ENCODE measurements around the gene NCOA1.
A peak's percentile ranks its signal among the peaks of the same experiment; 100 is the strongest.
"Not testable (repeated sequence)": the region's sequence is repeated elsewhere in the genome, so short reads cannot be mapped to it uniquely, and the experiment has no call there.

NCOA1 gene

GRCh38 chr2:24474053-24474452, 17.0 kb upstream of the NCOA1 start:
- DNase-seq (ENCODE audit: low read depth, low spot score) = no peak

GRCh38 chr2:24477229-24477628, 13.8 kb upstream of the NCOA1 start:
- DNase-seq (ENCODE audit: low read depth, low spot score) = peak; percentile 23

GRCh38 chr2:24478243-24478642, 12.8 kb upstream of the NCOA1 start:
- DNase-seq (ENCODE audit: low read depth, low spot score) = no peak

GRCh38 chr2:24480245-24480644, 10.8 kb upstream of the NCOA1 start:
- no peak for DNase-seq (ENCODE audit: low read depth, low spot score)

- DNase-seq (ENCODE audit: low read depth, low spot score) = no peak
These were observed 8.6 kb upstream of the NCOA1 start for GRCh38 chr2:24482251-24482971.

- no peak for DNase-seq (ENCODE audit: low read depth, low spot score)
These were observed 8.1 kb upstream of the NCOA1 start for GRCh38 chr2:24482972-24483300.

GRCh38 chr2:24484677-24485076, 6.4 kb upstream of the NCOA1 start:
- not testable (repeated sequence) for DNase-seq (ENCODE audit: low read depth, low spot score)

GRCh38 chr2:24485197-24485596, 5.9 kb upstream of the NCOA1 start:
- DNase-seq (ENCODE audit: low read depth, low spot score) = no peak

GRCh38 chr2:24486636-24487205, 4.3 kb upstream of the NCOA1 start:
- no peak for DNase-seq (ENCODE audit: low read depth, low spot score)

GRCh38 chr2:24489465-24490180, 1.4 kb upstream of the NCOA1 start:
- peak; percentile 17 for DNase-seq (ENCODE audit: low read depth, low spot score)

GRCh38 chr2:24490181-24490689, 819 bp upstream of the NCOA1 start:
- DNase-seq (ENCODE audit: low read depth, low spot score) = peak; percentile 50

GRCh38 chr2:24491542-24492420, 727 bp downstream of the NCOA1 start:
- peak; percentile 56 for DNase-seq (ENCODE audit: low read depth, low spot score)

- DNase-seq (ENCODE audit: low read depth, low spot score) = peak; percentile 37
These were observed 1.6 kb downstream of the NCOA1 start for GRCh38 chr2:24492421-24493279.

GRCh38 chr2:24493713-24494112, 2.7 kb downstream of the NCOA1 start:
- no peak for DNase-seq (ENCODE audit: low read depth, low spot score)

- no peak for DNase-seq (ENCODE audit: low read depth, low spot score)
These were observed 3.4 kb downstream of the NCOA1 start for GRCh38 chr2:24494410-24494809.

GRCh38 chr2:24495451-24495850, 4.4 kb downstream of the NCOA1 start:
- DNase-seq (ENCODE audit: low read depth, low spot score) = no peak

GRCh38 chr2:24496959-24497358, 5.9 kb downstream of the NCOA1 start:
- DNase-seq (ENCODE audit: low read depth, low spot score) = no peak

GRCh38 chr2:24497685-24498084, 6.6 kb downstream of the NCOA1 start:
- no peak for DNase-seq (ENCODE audit: low read depth, low spot score)

- DNase-seq (ENCODE audit: low read depth, low spot score) = no peak
These were observed 7.1 kb downstream of the NCOA1 start for GRCh38 chr2:24498121-24498520.

- DNase-seq (ENCODE audit: low read depth, low spot score) = no peak
These were observed 10.8 kb downstream of the NCOA1 start for GRCh38 chr2:24501813-24502212.

Measured in ELF-1 (cell line).